Nephron progenitor cell (in vitro differentiated cells): ENCODE data around the gene PAQR5.

Experiments used
- DNase-seq: peaks from one replicate; pipeline ENCODE4 v3.0.0; 2021
- H3K27ac Mint-ChIP-seq: 2 replicates; pipeline ENCODE4 v1.8.0; 2021; ENCODE audit warnings: mild to moderate bottlenecking, moderate library complexity, mixed read lengths
- H3K27me3 Mint-ChIP-seq: 2 replicates; pipeline ENCODE4 v1.8.0; 2021; ENCODE audit warnings: mild to moderate bottlenecking, low read depth, mixed read lengths; ENCODE audit not compliant: poor library complexity
- H3K36me3 Mint-ChIP-seq: 2 replicates; pipeline ENCODE4 v1.8.0; 2021; ENCODE audit warnings: low read depth, mixed read lengths
- H3K4me1 Mint-ChIP-seq: 2 replicates; pipeline ENCODE4 v1.8.0; 2021; ENCODE audit warnings: mixed read lengths
- H3K4me3 Mint-ChIP-seq: 2 replicates; pipeline ENCODE4 v1.8.0; 2021; ENCODE audit warnings: mild to moderate bottlenecking, moderate library complexity, mixed read lengths
- H3K9me3 Mint-ChIP-seq: 2 replicates; pipeline ENCODE4 v1.8.0; 2021; ENCODE audit warnings: mild to moderate bottlenecking, moderate library complexity, mixed read lengths
- CTCF ChIP-seq: fragments of 200-600 bp; sonication (generic); IDR thresholded peaks from 2 replicates; pipeline ENCODE4 v1.5.0; 2021; ENCODE audit warnings: antibody characterized with exemption

Gene PAQR5

GRCh38 chr15:69308949-69309348, 10.2 kb downstream of the PAQR5 start:
- no peak for DNase-seq
- Mint-ChIP-seq H3K9me3 (no peaks in the 10 kb centered on the region), H3K36me3 (no peaks in the 10 kb centered on the region), H3K4me3 (no peak overlapping the region), H3K4me1 (peaks cover 30% of the 10 kb centered on the region), H3K27me3 (peaks cover 6% of the 10 kb centered on the region), H3K27ac (no peak overlapping the region)
- TF ChIP-seq CTCF: no peak

- Mint-ChIP-seq H3K27ac (no peak overlapping the region), H3K27me3 (peaks cover 6% of the 10 kb centered on the region), H3K4me1 (peaks cover 19% of the 10 kb centered on the region), H3K4me3 (no peak overlapping the region), H3K36me3 (no peaks in the 10 kb centered on the region), H3K9me3 (no peaks in the 10 kb centered on the region)
- no peak for DNase-seq
- no peak for TF ChIP-seq CTCF
These were observed 12.6 kb downstream of the PAQR5 start for GRCh38 chr15:69311319-69311721.

- no peak for TF ChIP-seq CTCF
- H3K9me3 Mint-ChIP-seq: no peaks in the 10 kb centered on the region
- no peak overlapping the region for H3K4me3 Mint-ChIP-seq
- no peaks in the 10 kb centered on the region for H3K36me3 Mint-ChIP-seq
- no peak overlapping the region for H3K27ac Mint-ChIP-seq
- H3K4me1 Mint-ChIP-seq: peaks cover 19% of the 10 kb centered on the region
- peaks cover 7% of the 10 kb centered on the region for H3K27me3 Mint-ChIP-seq
- no peak for DNase-seq
These were observed 14.8 kb downstream of the PAQR5 start for GRCh38 chr15:69313432-69314000.

- TF ChIP-seq CTCF: no peak
- H3K4me1 Mint-ChIP-seq: peaks cover 19% of the 10 kb centered on the region
- no peaks in the 10 kb centered on the region for H3K36me3 Mint-ChIP-seq
- H3K27me3 Mint-ChIP-seq: peaks cover 7% of the 10 kb centered on the region
- DNase-seq: no peak
- H3K9me3 Mint-ChIP-seq: no peaks in the 10 kb centered on the region
- H3K27ac Mint-ChIP-seq: no peak overlapping the region
- no peak overlapping the region for H3K4me3 Mint-ChIP-seq
These were observed 15.4 kb downstream of the PAQR5 start for GRCh38 chr15:69314131-69314530.

- Mint-ChIP-seq H3K27me3 (peaks cover 7% of the 10 kb centered on the region), H3K9me3 (no peaks in the 10 kb centered on the region)
These were observed 16.0 kb downstream of the PAQR5 start for GRCh38 chr15:69314736-69315135.

More at GRCh38 chr15:69314736-69315135, 16.0 kb downstream of the PAQR5 start:
- H3K4me3 Mint-ChIP-seq: no peak overlapping the region
- H3K36me3 Mint-ChIP-seq: no peaks in the 10 kb centered on the region
- no peak overlapping the region for H3K27ac Mint-ChIP-seq
- TF ChIP-seq CTCF: no peak
- no peak for DNase-seq
- H3K4me1 Mint-ChIP-seq: peaks cover 19% of the 10 kb centered on the region
